ENCODE measurements around the gene SMPDL3A. TPM values are rescaled to one million over a fixed set of nuclear protein-coding genes. Genes with fewer than 3 reads are reported as not detected.

SMPDL3A gene, protein sequence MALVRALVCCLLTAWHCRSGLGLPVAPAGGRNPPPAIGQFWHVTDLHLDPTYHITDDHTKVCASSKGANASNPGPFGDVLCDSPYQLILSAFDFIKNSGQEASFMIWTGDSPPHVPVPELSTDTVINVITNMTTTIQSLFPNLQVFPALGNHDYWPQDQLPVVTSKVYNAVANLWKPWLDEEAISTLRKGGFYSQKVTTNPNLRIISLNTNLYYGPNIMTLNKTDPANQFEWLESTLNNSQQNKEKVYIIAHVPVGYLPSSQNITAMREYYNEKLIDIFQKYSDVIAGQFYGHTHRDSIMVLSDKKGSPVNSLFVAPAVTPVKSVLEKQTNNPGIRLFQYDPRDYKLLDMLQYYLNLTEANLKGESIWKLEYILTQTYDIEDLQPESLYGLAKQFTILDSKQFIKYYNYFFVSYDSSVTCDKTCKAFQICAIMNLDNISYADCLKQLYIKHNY
- 2.1 to 3.2 TPM (median 3.0 TPM) in 5 replicates for total RNA-seq (2022; extraction: Qiagen RNA extraction; ENCODE audit: low read depth)

GRCh38 chr6:122789182-122790027 lies at the start of gene SMPDL3A:
SMPDL3A (plus strand) TSS chr6:122789258; CDS start chr6:122789347, 89 bp downstream.

GRCh38 chr6:122779667-122780066 lies 9.4 kb upstream of the SMPDL3A start, which contains the start of gene FABP7:
FABP7 (plus strand) TSS chr6:122779716; CDS start chr6:122779795, 79 bp downstream.

Other genes with a start within 250 kb of the SMPDL3A start
- 0.58 to 1.4 TPM (median 0.93 TPM) in 5 replicates for gene PKIB, start 178.9 kb upstream of the SMPDL3A start, total RNA-seq (2022; extraction: Qiagen RNA extraction; ENCODE audit: low read depth)
- gene FABP7, start 9.5 kb upstream of the SMPDL3A start, total RNA-seq (2022; extraction: Qiagen RNA extraction; ENCODE audit: low read depth) = not detected in 5 replicates
- gene CLVS2, start 207.0 kb downstream of the SMPDL3A start, total RNA-seq (2022; extraction: Qiagen RNA extraction; ENCODE audit: low read depth) = 0.05 to 0.13 TPM (median 0.11 TPM) in 4 of 5 replicates, not detected in the other